GM12872 (cell line): ENCODE results near the gene SHBG.

ENCODE experiments used
- TF ChIP-seq, protein P1 (sequence below): IDR thresholded peaks from 3 replicates; pipeline ENCODE4 v1.5.1; 2011; ENCODE audit warnings: low read depth, mild to moderate bottlenecking, low read length, moderate library complexity; ENCODE audit not compliant: insufficient read depth

The SHBG gene

DNA sequence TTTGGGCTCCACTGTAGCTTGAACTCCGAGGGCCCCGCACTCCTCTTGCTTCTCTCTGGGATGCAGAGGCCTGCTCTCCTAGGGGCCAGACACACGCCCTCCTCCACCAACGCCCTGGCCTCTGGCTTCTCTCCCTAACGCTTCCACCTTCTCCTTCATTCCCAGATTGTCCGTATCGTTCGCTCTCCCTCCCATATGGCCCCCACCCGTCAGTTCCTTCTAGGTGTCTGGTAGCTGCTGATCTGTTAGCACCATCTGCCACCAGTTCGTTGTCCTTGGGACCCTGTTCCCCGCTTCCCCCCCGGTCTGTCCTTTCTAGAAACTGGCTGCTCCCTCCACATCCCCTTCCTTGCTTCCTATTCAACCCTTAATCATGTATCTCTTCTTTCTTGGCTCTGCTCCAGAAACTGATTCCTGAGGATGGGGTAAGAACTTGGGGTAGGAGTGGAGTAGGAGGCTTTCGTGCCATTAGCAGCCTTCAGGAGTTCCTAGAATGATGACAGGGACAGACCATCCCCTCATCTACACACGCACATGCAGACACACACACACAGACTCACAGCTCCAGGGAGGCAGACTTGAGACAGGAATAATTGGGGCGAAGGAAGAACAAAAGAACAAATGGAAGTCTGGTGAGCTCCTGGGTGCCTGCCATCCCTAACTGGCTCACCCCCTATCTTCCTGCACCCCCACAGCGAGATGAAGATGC, 25.1 kb downstream of the SHBG start:
- TF ChIP-seq, protein P1, sequence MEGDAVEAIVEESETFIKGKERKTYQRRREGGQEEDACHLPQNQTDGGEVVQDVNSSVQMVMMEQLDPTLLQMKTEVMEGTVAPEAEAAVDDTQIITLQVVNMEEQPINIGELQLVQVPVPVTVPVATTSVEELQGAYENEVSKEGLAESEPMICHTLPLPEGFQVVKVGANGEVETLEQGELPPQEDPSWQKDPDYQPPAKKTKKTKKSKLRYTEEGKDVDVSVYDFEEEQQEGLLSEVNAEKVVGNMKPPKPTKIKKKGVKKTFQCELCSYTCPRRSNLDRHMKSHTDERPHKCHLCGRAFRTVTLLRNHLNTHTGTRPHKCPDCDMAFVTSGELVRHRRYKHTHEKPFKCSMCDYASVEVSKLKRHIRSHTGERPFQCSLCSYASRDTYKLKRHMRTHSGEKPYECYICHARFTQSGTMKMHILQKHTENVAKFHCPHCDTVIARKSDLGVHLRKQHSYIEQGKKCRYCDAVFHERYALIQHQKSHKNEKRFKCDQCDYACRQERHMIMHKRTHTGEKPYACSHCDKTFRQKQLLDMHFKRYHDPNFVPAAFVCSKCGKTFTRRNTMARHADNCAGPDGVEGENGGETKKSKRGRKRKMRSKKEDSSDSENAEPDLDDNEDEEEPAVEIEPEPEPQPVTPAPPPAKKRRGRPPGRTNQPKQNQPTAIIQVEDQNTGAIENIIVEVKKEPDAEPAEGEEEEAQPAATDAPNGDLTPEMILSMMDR, result no peak

DNA sequence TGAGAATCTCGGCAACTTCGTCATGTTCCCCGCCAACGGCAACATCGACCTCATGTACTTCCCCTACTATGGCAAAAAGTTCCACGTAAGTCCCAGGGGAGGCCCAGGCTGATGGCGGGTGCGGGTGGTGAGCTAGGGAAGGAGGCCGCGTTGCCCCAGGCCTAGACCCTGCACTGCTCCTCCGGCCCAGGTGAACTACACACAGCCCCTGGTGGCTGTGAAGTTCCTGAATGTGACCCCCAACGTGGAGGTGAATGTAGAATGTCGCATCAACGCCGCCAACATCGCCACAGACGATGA, 25.6 kb downstream of the SHBG start:
- TF ChIP-seq, protein P1, result no peak

DNA sequence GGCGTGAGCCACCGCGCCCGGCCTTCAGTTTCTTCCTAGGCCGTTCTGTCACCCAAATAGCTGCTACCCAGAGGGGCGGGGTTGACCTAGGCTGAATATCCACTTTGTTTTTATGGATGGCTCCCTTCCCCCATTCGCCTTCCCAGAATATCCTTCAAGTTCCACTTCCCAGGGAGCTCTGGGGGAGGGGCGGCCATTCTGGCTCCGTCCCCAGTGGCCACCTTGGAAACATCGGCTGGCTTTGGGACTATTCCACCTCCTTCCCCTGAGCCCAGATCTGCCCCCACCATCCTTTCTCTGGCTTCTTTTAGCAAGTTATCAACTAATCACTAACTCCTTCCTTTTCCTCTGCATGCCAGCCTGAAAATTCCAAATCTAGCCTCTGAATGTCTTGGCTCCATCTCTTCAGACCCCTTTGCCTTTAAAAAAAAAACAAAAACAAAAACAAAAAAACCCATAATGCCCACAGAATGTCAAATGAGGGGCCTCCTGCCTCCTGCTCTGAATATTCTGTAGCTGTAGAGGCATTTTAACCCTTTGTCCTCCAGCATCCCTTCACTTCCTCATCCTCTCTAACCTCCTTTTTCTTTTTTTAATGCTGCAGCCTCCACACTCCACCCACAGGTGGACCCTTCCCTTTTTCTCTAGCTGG, 27.1 kb downstream of the SHBG start:
- TF ChIP-seq, protein P1, result no peak

DNA sequence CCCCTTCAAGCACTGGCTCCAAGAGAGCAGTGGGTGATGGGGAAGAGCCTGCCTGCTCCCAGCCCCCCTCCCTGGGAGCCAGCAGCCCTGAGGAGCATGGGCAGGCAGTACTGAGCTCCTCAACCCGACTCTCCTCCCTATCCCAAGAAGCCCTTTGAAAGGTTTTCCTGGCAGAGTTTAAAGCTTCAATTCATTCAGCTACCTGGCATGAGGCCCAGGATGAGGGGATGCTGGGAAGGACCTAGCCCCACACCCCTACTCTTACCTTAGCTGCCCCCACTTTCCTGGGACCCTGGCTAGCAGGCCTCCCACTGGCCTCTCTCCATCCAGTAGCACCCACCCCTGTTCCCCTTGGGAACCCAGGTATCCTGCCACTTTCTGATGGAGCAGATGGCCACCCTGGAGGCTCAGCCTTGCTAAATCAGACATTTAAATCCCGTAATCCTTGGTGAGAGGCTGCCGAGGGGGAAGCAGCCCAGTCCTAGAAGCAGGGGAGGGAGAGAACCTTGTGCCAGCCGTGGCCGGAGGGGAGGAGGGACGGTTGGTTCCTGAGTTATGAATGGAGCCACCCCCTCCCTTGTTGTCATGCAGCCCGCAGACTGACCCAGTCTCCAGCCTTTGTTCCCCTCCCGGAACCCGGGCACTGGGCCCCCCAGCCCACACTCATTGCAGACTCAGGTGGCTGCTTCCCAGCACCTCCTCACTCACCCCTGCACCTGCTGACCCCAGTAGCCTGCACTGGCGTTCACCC, 37.9 kb downstream of the SHBG start:
- TF ChIP-seq, protein P1, result no peak

DNA sequence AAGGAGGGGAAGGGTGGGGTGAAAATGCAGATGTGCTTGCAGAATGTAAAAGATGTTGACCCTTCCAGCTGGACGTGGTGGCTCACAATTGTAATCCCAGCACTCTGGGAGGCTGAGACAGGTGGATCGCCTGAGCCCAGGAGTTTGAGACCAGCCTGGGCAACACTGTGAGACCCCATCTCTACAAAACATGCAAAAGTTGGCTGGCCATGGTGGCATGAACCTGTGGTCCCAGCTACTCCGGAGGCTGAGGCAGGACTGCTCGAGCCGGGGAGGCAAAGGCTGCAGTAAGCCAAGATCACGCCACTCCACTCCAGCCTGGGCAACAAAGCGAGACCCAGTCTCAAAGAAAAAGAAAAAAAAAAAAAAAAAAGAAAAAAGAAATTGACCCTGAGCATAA, 38.5 kb downstream of the SHBG start:
- TF ChIP-seq, protein P1, result no peak

DNA sequence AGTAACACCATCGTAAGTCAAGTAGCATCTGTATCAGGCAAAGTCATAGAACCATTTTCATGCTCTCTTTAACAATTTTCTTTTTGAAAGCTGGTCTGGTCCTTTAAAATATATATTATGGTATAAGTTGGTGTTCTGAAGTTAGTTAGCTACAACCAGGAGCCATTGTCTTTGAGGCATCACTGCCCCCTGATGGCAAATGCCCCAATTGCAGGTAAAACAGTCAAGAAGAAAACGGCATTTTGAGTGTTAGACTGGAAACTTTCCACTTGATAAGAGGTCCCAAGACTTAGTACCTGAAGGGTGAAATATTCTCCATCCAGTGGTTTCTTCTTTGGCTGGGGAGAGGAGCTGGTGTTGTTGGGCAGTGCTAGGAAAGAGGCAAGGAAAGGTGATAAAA, 43.3 kb downstream of the SHBG start:
- TF ChIP-seq, protein P1, result peak; percentile 59

DNA sequence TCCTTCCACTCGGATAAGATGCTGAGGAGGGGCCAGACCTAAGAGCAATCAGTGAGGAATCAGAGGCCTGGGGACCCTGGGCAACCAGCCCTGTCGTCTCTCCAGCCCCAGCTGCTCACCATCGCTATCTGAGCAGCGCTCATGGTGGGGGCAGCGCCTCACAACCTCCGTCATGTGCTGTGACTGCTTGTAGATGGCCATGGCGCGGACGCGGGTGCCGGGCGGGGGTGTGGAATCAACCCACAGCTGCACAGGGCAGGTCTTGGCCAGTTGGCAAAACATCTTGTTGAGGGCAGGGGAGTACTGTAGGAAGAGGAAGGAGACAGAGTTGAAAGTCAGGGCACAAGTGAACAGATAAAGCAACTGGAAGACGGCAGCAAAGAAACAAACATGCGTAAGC, 45.0 kb downstream of the SHBG start:
- TF ChIP-seq, protein P1, result no peak
